SIG-M5 treated with dmso at 0.1 percent for 504 hours (cell line): ENCODE data around the gene ELMO1.

Source experiments
- DNase-seq: peaks from one replicate; lab custom pipeline; 2025; ENCODE audit not compliant: unreplicated experiment; lab: John Stamatoyannopoulos, UW

ELMO1 gene

GRCh38 chr7:37471619-37472018, 23.0 kb upstream of the ELMO1 start:
- DNase-seq: no peak

- no peak for DNase-seq
These were observed 18.3 kb upstream of the ELMO1 start for GRCh38 chr7:37467002-37467401.

GRCh38 chr7:37462138-37462537, 13.5 kb upstream of the ELMO1 start:
- peak; percentile 10 for DNase-seq

- no peak for DNase-seq
These were observed 6.4 kb upstream of the ELMO1 start for GRCh38 chr7:37455081-37455480.

GRCh38 chr7:37452346-37452745, 3.7 kb upstream of the ELMO1 start:
- DNase-seq: no peak

GRCh38 chr7:37450035-37450434, 1.4 kb upstream of the ELMO1 start:
- no peak for DNase-seq

GRCh38 chr7:37449621-37450020, 957 bp upstream of the ELMO1 start:
- no peak for DNase-seq

GRCh38 chr7:37448011-37448635, 541 bp downstream of the ELMO1 start:
- DNase-seq: no peak

- DNase-seq: no peak
These were observed 2.3 kb downstream of the ELMO1 start for GRCh38 chr7:37446371-37446770.

- no peak for DNase-seq
These were observed 2.9 kb downstream of the ELMO1 start for GRCh38 chr7:37445790-37446189.

GRCh38 chr7:37445064-37445723, 3.5 kb downstream of the ELMO1 start:
- peak; percentile 59 for DNase-seq

GRCh38 chr7:37443627-37444026, 5.0 kb downstream of the ELMO1 start:
- DNase-seq: no peak

GRCh38 chr7:37442268-37442667, 6.4 kb downstream of the ELMO1 start:
- DNase-seq: no peak

- no peak for DNase-seq
These were observed 6.8 kb downstream of the ELMO1 start for GRCh38 chr7:37441816-37442215.

- no peak for DNase-seq
These were observed 7.3 kb downstream of the ELMO1 start for GRCh38 chr7:37441386-37441760.

GRCh38 chr7:37440738-37441385, 7.8 kb downstream of the ELMO1 start:
- DNase-seq: no peak

GRCh38 chr7:37439653-37440026, 9.0 kb downstream of the ELMO1 start:
- no peak for DNase-seq

- no peak for DNase-seq
These were observed 9.6 kb downstream of the ELMO1 start for GRCh38 chr7:37438906-37439652.

- no peak for DNase-seq
These were observed 13.4 kb downstream of the ELMO1 start for GRCh38 chr7:37435156-37435855.

- DNase-seq: no peak
These were observed 14.1 kb downstream of the ELMO1 start for GRCh38 chr7:37434529-37434928.

- DNase-seq: no peak
These were observed 15.5 kb downstream of the ELMO1 start for GRCh38 chr7:37433166-37433565.
